PFSK-1 (cell line): ENCODE data around the gene PTPN12.

Source experiments
- FOXP2 ChIP-seq: optimal IDR thresholded peaks from 2 replicates; pipeline ENCODE3; 2011; ENCODE audit warnings: borderline replicate concordance, control low read depth, inconsistent platforms; ENCODE audit not compliant: insufficient read depth; ENCODE audit errors: extremely low read length, extremely low read depth
- POLR2AphosphoS5 ChIP-seq: IDR thresholded peaks from 2 replicates; pipeline ENCODE4 v1.6.1; 2012; ENCODE audit warnings: low read depth, mild to moderate bottlenecking, control low read depth, low read length, moderate library complexity
- TF ChIP-seq, protein P1 (sequence below), 2 experiments: IDR thresholded peaks; 2 replicates each; pipeline versions ENCODE4 v1.6.1 to v1.8.0; 2011 to 2012; ENCODE audit warnings: low read depth in 2 of 2, low read length in 2 of 2, control low read depth in 1 of 2, inconsistent platforms in 1 of 2, mild to moderate bottlenecking in 1 of 2, moderate library complexity in 1 of 2; ENCODE audit not compliant: insufficient read depth in 1 of 2

DNA sequence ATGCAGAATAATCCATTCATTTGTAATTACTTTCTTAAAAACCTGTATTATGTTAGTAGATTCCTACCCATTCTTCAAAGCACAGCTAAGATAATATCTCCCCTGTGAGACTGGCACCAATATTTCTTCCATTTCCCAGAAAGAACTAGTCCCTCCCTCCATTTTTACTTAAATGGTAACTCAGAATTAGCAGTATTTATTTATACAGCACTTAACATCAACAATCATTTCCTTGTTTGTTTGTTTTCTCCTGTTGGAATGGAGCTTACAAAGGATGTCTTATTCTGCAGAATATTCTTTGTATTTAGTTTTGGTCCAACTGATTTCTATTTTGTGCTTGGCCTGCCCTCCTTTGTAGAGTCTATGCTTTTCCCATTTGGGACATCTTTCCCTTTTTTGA lies 32.1 kb upstream of the PTPN12 start:
- TF ChIP-seq, protein P1, sequence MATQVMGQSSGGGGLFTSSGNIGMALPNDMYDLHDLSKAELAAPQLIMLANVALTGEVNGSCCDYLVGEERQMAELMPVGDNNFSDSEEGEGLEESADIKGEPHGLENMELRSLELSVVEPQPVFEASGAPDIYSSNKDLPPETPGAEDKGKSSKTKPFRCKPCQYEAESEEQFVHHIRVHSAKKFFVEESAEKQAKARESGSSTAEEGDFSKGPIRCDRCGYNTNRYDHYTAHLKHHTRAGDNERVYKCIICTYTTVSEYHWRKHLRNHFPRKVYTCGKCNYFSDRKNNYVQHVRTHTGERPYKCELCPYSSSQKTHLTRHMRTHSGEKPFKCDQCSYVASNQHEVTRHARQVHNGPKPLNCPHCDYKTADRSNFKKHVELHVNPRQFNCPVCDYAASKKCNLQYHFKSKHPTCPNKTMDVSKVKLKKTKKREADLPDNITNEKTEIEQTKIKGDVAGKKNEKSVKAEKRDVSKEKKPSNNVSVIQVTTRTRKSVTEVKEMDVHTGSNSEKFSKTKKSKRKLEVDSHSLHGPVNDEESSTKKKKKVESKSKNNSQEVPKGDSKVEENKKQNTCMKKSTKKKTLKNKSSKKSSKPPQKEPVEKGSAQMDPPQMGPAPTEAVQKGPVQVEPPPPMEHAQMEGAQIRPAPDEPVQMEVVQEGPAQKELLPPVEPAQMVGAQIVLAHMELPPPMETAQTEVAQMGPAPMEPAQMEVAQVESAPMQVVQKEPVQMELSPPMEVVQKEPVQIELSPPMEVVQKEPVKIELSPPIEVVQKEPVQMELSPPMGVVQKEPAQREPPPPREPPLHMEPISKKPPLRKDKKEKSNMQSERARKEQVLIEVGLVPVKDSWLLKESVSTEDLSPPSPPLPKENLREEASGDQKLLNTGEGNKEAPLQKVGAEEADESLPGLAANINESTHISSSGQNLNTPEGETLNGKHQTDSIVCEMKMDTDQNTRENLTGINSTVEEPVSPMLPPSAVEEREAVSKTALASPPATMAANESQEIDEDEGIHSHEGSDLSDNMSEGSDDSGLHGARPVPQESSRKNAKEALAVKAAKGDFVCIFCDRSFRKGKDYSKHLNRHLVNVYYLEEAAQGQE (IDR thresholded peaks at IDR 0.05; ENCODE audit: insufficient read depth in 1 of 2, low read depth in 2 of 2, low read length in 2 of 2) = no peak
- TF ChIP-seq POLR2AphosphoS5 (no peak), FOXP2 (no peak)
